GM12874 (cell line): ENCODE measurements around the gene APOH.

ENCODE experiments used
- TF ChIP-seq, protein P1 (sequence below): IDR thresholded peaks from 2 replicates; pipeline ENCODE4 v1.5.1; 2011; ENCODE audit warnings: low read depth, mild to moderate bottlenecking, control low read depth, low read length, moderate library complexity; ENCODE audit not compliant: insufficient read depth

The APOH gene

DNA sequence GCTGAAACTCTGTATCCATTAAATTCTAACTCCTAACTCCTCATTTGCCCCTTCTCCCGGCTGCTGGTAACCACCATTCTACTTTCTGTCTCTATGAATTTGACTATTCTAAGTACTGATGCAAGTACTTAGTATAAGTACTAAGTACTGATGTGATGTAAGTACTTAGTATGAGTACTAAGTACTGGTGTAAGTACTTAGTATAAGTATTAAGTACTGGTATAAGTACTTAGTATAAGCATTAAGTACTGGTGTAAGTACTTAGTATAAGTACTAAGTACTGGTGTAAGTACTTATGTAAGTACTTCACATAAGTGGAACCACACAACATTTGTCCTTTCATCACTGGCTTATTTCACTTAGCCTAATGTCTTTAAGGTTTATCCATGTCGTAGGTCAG, 40.9 kb upstream of the APOH start:
- TF ChIP-seq, protein P1, sequence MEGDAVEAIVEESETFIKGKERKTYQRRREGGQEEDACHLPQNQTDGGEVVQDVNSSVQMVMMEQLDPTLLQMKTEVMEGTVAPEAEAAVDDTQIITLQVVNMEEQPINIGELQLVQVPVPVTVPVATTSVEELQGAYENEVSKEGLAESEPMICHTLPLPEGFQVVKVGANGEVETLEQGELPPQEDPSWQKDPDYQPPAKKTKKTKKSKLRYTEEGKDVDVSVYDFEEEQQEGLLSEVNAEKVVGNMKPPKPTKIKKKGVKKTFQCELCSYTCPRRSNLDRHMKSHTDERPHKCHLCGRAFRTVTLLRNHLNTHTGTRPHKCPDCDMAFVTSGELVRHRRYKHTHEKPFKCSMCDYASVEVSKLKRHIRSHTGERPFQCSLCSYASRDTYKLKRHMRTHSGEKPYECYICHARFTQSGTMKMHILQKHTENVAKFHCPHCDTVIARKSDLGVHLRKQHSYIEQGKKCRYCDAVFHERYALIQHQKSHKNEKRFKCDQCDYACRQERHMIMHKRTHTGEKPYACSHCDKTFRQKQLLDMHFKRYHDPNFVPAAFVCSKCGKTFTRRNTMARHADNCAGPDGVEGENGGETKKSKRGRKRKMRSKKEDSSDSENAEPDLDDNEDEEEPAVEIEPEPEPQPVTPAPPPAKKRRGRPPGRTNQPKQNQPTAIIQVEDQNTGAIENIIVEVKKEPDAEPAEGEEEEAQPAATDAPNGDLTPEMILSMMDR, result no peak

DNA sequence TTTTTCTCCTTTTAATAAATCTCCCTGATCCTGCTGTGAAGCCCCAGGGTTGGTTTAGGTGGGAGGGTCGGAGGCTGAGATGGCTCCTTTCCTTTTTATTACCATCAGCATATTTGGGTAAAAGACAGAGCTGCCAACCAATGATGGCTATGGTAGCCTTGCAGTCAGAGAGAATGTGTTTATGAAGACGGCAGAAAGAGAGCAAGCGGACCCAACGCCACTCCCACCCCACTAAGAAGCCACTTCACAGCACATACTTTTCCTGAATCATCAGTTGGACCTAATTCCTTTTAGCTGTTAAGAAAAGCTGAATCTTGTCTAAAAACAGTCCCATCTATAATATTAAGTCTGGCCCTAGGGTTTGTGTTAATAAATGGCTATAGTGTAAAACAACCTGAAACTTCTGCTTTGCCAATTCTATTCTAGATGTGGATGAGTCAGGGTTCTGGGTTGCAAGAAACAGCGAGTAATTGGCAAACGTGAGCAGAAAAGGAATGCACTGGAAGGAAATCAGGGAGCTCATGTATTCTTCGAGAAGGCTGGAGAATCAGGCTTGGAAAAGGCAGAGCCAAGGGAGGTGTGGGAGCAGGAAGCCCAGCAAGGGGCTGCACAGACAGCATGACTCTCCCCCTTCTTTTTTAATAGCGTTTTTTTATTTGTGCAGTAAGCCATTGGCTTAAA, 39.2 kb upstream of the APOH start:
- TF ChIP-seq, protein P1, result no peak

DNA sequence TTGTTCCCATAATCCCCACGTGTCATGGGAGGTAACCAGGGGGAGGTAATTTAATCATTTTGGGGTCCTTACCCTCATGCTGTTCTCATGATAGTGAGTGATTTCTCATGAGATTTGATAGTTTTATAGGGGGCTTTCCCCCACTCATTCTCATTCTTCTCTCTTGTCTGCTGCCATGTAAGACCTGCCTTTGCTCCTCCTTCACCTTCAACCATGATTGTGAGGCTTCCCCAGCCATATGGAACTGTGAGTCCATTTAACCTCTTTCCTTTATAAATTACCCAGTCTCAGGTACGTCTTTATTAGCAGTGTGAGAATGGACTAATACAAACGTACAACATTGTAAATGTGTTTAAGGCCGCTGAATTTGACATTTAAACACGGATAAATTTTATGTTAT, 35.5 kb upstream of the APOH start:
- TF ChIP-seq, protein P1, result no peak

DNA sequence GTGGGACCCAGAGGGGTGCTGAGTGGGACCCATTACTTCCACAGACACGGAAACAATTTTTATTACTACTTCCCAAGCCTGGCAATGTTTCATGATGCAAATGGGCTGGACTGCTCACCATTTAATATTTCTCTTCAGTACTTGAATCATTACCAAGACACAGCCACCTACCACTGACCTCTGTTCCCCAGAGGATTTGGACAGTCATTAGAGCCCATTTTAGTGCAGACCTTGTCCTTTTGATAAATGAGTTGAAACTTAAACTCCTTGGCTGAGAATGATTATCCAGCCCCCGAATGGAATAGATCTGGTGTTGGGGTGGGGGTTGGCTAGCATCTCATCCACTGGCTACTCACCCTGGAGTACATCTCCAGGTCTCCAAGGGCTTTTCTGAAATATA, 33.6 kb upstream of the APOH start:
- TF ChIP-seq, protein P1, result no peak

DNA sequence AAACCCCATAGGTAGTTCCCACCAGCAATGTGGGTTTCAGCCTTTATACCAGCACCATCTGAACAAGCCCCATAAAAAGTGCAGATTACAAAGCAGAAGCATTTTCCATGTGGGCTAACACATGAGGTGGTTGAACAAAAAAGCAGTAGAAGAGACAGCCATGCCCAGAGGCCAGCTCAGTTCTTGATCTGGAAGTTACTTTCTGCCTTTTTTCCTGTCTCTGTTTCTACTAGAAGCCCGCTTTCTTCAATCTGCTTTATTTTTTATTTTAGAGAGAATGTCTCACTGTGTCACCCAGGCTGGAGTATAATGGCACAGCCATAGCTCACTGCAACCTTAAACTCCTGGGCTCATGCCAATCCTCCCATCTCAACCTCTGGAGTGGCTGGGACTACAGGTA, 31.5 kb upstream of the APOH start:
- TF ChIP-seq, protein P1, result no peak

DNA sequence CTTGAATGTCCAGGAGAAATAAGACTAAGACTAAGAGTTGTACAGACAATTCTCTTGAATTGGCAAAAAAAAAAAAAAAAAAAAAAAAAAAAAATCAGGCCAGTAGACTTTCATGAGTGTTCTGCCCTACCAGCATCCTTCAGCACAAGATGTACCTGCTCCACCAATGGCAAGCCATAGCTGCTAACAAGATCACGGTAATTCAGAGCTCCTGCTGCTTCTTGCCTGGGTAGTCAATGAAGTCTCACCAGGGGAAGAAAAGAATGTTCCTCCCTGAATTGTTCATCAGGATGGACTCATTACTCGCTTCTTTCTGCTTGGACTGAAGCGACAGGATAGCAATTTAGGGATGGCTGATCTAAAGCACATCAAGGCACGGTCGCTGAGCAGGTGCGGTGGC, 31.1 kb upstream of the APOH start:
- TF ChIP-seq, protein P1, result no peak

DNA sequence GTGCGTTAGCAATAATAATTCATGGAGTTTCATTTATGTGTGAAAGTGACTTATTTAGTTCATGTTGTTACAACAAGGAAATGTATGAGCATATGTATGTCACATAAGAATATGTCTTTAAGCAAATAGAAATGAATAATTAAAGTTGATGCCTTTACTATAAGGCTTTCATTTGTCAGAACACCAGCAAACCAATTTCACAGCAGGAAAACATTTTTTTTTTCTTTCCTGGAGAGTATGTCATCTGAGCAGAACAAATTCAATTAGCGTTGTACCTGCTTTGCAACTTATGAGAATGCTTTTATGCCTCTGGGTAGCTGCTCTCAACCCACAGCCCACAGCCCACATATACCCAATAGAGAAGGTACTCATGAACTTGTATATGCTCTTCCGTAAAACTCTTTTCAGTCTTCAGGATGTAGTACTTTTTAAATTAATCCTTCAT, 26.3 kb upstream of the APOH start:
- TF ChIP-seq, protein P1, result no peak
